ENCODE measurements around the gene ORAI3. TPM values are rescaled to one million over a fixed set of nuclear protein-coding genes. Genes with fewer than 3 reads are reported as not detected.
A peak's percentile ranks its signal among the peaks of the same experiment; 100 is the strongest.

The ORAI3 gene
- polyA plus RNA-seq, 1 donor from 2014 or later: 7.3 TPM

DNA sequence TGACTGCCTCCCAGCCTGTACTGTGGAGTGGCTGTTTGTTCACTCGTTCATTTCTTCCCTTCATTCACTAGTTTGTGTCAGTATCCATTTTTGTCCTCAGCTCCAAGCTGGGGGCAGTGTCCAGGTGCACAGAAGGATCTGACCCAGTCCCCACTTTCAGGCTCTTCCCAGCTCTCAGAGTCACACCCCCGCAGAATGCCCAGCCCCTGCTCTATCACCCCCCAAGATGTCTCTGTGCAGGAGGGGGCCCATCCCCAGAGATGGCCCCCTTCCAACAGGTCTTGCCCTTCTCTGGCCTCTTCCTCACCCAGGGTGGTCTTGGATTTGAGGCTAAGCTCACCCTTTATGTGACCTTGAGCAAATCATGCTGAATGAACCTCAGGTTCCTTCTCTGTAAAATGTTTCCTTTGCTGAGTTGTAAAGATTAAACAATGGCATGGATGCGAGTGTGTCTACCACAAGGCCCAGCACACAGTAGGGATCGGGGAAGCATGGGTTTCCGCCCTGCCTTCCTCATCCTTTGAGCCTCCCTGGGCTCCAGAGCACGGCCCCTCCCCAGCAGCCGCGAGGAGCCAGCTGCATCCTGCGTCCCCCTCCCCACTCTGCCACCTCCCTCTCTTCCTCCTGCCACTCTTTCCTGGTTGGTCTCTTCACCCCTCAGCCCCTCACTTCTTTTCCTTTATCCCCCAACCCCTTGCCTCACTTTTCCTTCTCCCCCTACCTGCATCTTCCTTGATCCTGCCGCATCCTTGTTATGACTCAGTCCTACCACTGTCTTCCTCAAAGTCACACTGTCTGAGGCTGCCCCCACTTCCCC lies 22.7 kb upstream of the ORAI3 start:
- no peak for TF ChIP-seq RAD21 (conservative IDR thresholded peaks at IDR 0.05)
- TF ChIP-seq, protein P1, sequence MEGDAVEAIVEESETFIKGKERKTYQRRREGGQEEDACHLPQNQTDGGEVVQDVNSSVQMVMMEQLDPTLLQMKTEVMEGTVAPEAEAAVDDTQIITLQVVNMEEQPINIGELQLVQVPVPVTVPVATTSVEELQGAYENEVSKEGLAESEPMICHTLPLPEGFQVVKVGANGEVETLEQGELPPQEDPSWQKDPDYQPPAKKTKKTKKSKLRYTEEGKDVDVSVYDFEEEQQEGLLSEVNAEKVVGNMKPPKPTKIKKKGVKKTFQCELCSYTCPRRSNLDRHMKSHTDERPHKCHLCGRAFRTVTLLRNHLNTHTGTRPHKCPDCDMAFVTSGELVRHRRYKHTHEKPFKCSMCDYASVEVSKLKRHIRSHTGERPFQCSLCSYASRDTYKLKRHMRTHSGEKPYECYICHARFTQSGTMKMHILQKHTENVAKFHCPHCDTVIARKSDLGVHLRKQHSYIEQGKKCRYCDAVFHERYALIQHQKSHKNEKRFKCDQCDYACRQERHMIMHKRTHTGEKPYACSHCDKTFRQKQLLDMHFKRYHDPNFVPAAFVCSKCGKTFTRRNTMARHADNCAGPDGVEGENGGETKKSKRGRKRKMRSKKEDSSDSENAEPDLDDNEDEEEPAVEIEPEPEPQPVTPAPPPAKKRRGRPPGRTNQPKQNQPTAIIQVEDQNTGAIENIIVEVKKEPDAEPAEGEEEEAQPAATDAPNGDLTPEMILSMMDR (IDR thresholded peaks at IDR 0.05; ENCODE audit: poor library complexity, severe bottlenecking): no peak
- TF ChIP-seq SMC3 (conservative IDR thresholded peaks at IDR 0.05; ENCODE audit: poor library complexity): no peak
- no peak for TF ChIP-seq TAF1 (IDR thresholded peaks at IDR 0.05; ENCODE audit: low read depth)
- no peak for TF ChIP-seq EZH2 (IDR thresholded peaks at IDR 0.05; ENCODE audit: borderline replicate concordance, insufficient read depth, low read length, poor library complexity, severe bottlenecking)
- no peak for TF ChIP-seq EP300 (conservative IDR thresholded peaks at IDR 0.05; ENCODE audit: poor library complexity, severe bottlenecking)
- TF ChIP-seq MXI1 (conservative IDR thresholded peaks at IDR 0.05; ENCODE audit: poor library complexity, severe bottlenecking): no peak
- TF ChIP-seq, protein P2, sequence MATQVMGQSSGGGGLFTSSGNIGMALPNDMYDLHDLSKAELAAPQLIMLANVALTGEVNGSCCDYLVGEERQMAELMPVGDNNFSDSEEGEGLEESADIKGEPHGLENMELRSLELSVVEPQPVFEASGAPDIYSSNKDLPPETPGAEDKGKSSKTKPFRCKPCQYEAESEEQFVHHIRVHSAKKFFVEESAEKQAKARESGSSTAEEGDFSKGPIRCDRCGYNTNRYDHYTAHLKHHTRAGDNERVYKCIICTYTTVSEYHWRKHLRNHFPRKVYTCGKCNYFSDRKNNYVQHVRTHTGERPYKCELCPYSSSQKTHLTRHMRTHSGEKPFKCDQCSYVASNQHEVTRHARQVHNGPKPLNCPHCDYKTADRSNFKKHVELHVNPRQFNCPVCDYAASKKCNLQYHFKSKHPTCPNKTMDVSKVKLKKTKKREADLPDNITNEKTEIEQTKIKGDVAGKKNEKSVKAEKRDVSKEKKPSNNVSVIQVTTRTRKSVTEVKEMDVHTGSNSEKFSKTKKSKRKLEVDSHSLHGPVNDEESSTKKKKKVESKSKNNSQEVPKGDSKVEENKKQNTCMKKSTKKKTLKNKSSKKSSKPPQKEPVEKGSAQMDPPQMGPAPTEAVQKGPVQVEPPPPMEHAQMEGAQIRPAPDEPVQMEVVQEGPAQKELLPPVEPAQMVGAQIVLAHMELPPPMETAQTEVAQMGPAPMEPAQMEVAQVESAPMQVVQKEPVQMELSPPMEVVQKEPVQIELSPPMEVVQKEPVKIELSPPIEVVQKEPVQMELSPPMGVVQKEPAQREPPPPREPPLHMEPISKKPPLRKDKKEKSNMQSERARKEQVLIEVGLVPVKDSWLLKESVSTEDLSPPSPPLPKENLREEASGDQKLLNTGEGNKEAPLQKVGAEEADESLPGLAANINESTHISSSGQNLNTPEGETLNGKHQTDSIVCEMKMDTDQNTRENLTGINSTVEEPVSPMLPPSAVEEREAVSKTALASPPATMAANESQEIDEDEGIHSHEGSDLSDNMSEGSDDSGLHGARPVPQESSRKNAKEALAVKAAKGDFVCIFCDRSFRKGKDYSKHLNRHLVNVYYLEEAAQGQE (IDR thresholded peaks at IDR 0.05; ENCODE audit: borderline replicate concordance): no peak
- no peak for TF ChIP-seq POLR2AphosphoS5 (IDR thresholded peaks at IDR 0.05)
- Histone ChIP-seq H4K20me1 (ENCODE audit: insufficient read depth) (no peaks in the 10 kb centered on the region), H3K9me3 (ENCODE audit: low read length) (no peaks in the 10 kb centered on the region), H3K27me3 (ENCODE audit: insufficient read depth, low read depth, low read length) (no peaks in the 10 kb centered on the region), H3K79me2 (replicated peaks; ENCODE audit: insufficient read depth, low read length) (peaks cover 11% of the 10 kb centered on the region), H3K4me3 (ENCODE audit: low read length) (peak overlapping the region; percentile 87), H3K36me3 (ENCODE audit: insufficient read depth, low read length) (no peaks in the 10 kb centered on the region), H2AFZ (ENCODE audit: low read depth, low read length) (no peak overlapping the region), H3K9me2 (ENCODE audit: insufficient read depth, low read length) (no peaks in the 10 kb centered on the region), H3K4me2 (ENCODE audit: low read length) (no peak overlapping the region), H3K9ac (ENCODE audit: low read length) (no peak overlapping the region), H3K27ac (ENCODE audit: low read length) (no peak overlapping the region), H3F3A (ENCODE audit: insufficient read depth, low read length, poor library complexity, severe bottlenecking) (no peaks in the 10 kb centered on the region)

- Histone ChIP-seq H2AFZ (ENCODE audit: low read depth, low read length) (no peak overlapping the region), H3K27ac (ENCODE audit: low read length) (peak overlapping the region; percentile 42), H3F3A (ENCODE audit: insufficient read depth, low read length, poor library complexity, severe bottlenecking) (no peaks in the 10 kb centered on the region), H3K27me3 (ENCODE audit: insufficient read depth, low read depth, low read length) (no peaks in the 10 kb centered on the region), H3K4me2 (ENCODE audit: low read length) (no peak overlapping the region), H3K9me3 (ENCODE audit: low read length) (no peaks in the 10 kb centered on the region), H3K4me3 (ENCODE audit: low read length) (peak overlapping the region; percentile 87), H3K79me2 (replicated peaks; ENCODE audit: insufficient read depth, low read length) (peaks cover 11% of the 10 kb centered on the region), H4K20me1 (ENCODE audit: insufficient read depth) (no peaks in the 10 kb centered on the region), H3K9ac (ENCODE audit: low read length) (peak overlapping the region; percentile 35), H3K9me2 (ENCODE audit: insufficient read depth, low read length) (no peaks in the 10 kb centered on the region), H3K36me3 (ENCODE audit: insufficient read depth, low read length) (no peaks in the 10 kb centered on the region)
- TF ChIP-seq MXI1 (conservative IDR thresholded peaks at IDR 0.05; ENCODE audit: poor library complexity, severe bottlenecking): no peak
- TF ChIP-seq RAD21 (conservative IDR thresholded peaks at IDR 0.05): no peak
- TF ChIP-seq EP300 (conservative IDR thresholded peaks at IDR 0.05; ENCODE audit: poor library complexity, severe bottlenecking): no peak
- TF ChIP-seq TAF1 (IDR thresholded peaks at IDR 0.05; ENCODE audit: low read depth): no peak
- no peak for TF ChIP-seq SMC3 (conservative IDR thresholded peaks at IDR 0.05; ENCODE audit: poor library complexity)
- TF ChIP-seq, protein P1 (IDR thresholded peaks at IDR 0.05; ENCODE audit: poor library complexity, severe bottlenecking): no peak
- TF ChIP-seq POLR2AphosphoS5 (IDR thresholded peaks at IDR 0.05): no peak
- TF ChIP-seq EZH2 (IDR thresholded peaks at IDR 0.05; ENCODE audit: borderline replicate concordance, insufficient read depth, low read length, poor library complexity, severe bottlenecking): no peak
These were observed 21.7 kb upstream of the ORAI3 start for GRCh38 chr16:30926937-30927788.
